Left lung (tissue), 10 donors: ENCODE results near the gene LURAP1L. TPM values are rescaled to one million over a fixed set of nuclear protein-coding genes. Genes with fewer than 3 reads are reported as not detected.
A peak's percentile ranks its signal among the peaks of the same experiment; 100 is the strongest.

Experiments used
- ATAC-seq: fragments of 200-7000 bp; cut with Tn5 transposase; one replicate; pipeline ENCODE4 v1.9.1; 2020; ENCODE audit warnings: moderate library complexity
- DNase-seq, 4 donors: peaks; one replicate each; pipeline ENCODE4 v3.0.0-alpha.2; 2013 to 2020
- H3K27ac ChIP-seq, 2 donors: fragments of 200-600 bp; sonication (generic) in 1 of 2; one replicate each; pipeline versions ENCODE4 v1.5.0 to v1.8.0; 2020 to 2021
- H3K27me3 ChIP-seq, 2 donors: fragments of 200-600 bp; sonication (generic) in 1 of 2; one replicate each; pipeline versions ENCODE4 v1.5.0 to v1.8.0; 2020 to 2021
- H3K36me3 ChIP-seq, 2 donors: fragments of 200-600 bp; sonication (generic) in 1 of 2; one replicate each; pipeline versions ENCODE4 v1.5.0 to v1.8.0; 2020 to 2021
- H3K4me1 ChIP-seq, 2 donors: fragments of 200-600 bp; one replicate each; pipeline ENCODE4 v1.8.0; 2021
- H3K4me3 ChIP-seq, 2 donors: fragments of 200-600 bp; sonication (generic) in 1 of 2; one replicate each; pipeline versions ENCODE4 v1.5.0 to v1.8.0; 2020 to 2021; ENCODE audit warnings: mild to moderate bottlenecking in 1 of 2
- H3K9me3 ChIP-seq, 2 donors: fragments of 200-600 bp; sonication (generic) in 1 of 2; one replicate each; pipeline versions ENCODE4 v1.5.0 to v1.8.0; 2020 to 2021
- CTCF ChIP-seq, 2 donors: fragments of 200-600 bp; sonication (generic) in 1 of 2; IDR thresholded peaks; one replicate each; pipeline versions ENCODE4 v1.5.0 to v1.8.0; 2021; ENCODE audit warnings: antibody characterized with exemption in 2 of 2
- intact Hi-C, 2 donors: fragments of 100-400 bp; cut with DNase I; formaldehyde crosslinking; loops; one replicate each; pipeline versions ENCODE4 v1.11.2 to v1.14.2; 2022
- polyA plus RNA-seq, 6 donors: library from polyadenylated mRNA; unstranded; fragments of 120-200 nt; gene quantifications; one replicate each; pipeline ENCODE4 v1.2.1, GENCODE V29; 2013; ENCODE audit not compliant: insufficient read length in 6 of 6
- total RNA-seq, 2 donors: library from RNA; stranded (reverse); fragmentation: NEBNext Ultra II Directional; extraction: Animal tissue kit (Norgen Biotek cat#: 25700); gene quantifications; one replicate each; pipeline ENCODE4 v1.2.1, GENCODE V29; 2021
- donor health status: DM: no; HTN: yes; CAD: no.
- donor health status: DM: no; HTN: no; CAD: no.

The LURAP1L gene
- total and polyA plus RNA-seq, 8 donors = 37.7 to 83.9 (median 61.6) TPM

- H3K27ac ChIP-seq = no peak overlapping the region
- H3K4me1 ChIP-seq = no peaks in the 10 kb centered on the region
- intact Hi-C loops = no loop called here
- ATAC-seq (no peak), DNase-seq (no peak)
- TF ChIP-seq CTCF (IDR thresholded peaks at IDR 0.05) = no peak
- no peaks in the 10 kb centered on the region for H3K27me3 ChIP-seq
- no peak overlapping the region for H3K4me3 ChIP-seq
- no peaks in the 10 kb centered on the region for H3K36me3 ChIP-seq
- H3K9me3 ChIP-seq = no peaks in the 10 kb centered on the region
Measured at GRCh38 chr9:12808569-12808968, 33.7 kb downstream of the LURAP1L start.

DNA sequence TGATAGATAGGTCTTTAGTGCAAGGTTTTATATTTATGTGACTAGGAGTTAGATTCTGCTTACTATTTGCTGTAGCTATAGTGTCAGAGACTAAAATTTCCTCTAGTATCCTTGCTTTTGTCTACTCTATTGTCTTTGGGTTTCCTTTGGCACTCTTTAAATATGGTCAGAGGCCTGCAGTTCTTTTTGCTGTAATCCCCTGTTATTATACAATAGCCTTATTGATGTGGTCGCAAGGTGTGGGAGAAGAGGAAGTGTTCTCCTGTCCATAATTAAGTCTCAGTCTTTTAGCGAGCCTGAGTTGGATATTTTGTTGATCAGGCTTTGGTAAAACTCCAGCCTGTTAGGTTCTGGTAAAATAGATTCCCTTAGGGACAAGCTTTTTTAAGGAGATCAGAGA lies 34.9 kb downstream of the LURAP1L start:
- Histone ChIP-seq H3K9me3 (no peaks in the 10 kb centered on the region), H3K4me1 (peaks cover 0 to 5% of the 10 kb centered on the region in 2 donors), H3K27me3 (no peaks in the 10 kb centered on the region), H3K4me3 (no peak overlapping the region), H3K27ac (no peak overlapping the region), H3K36me3 (no peaks in the 10 kb centered on the region)
- intact Hi-C loops = no loop called here
- no peak for ATAC-seq
- no peak for TF ChIP-seq CTCF (IDR thresholded peaks at IDR 0.05)
- no peak for DNase-seq

DNA sequence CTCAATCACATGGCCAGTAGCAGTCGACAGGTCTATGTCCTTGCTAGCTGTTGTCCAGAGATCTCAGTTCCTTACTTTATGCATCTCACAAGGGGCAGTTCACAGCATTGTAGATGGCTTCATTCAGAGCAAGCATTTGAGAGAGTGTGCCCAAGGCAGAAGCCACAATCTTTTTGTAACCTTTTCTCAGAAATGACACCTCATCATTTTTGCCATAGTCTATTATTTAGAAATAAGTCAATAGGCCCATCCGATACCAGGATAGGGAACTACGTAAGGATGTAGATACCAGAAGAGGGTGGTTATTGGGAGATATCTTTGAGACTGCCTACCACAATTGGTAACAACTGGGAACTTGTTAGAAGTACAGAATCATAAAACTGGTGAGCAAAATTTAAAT lies 37.1 kb downstream of the LURAP1L start:
- Histone ChIP-seq H3K4me3 (no peak overlapping the region), H3K4me1 (peaks cover 5 to 12% of the 10 kb centered on the region in 2 donors), H3K27ac (no peak overlapping the region), H3K9me3 (no peaks in the 10 kb centered on the region), H3K27me3 (no peaks in the 10 kb centered on the region), H3K36me3 (no peaks in the 10 kb centered on the region)
- no peak for DNase-seq
- TF ChIP-seq CTCF (IDR thresholded peaks at IDR 0.05) = no peak
- intact Hi-C loops = no loop called here
- ATAC-seq = no peak

DNA sequence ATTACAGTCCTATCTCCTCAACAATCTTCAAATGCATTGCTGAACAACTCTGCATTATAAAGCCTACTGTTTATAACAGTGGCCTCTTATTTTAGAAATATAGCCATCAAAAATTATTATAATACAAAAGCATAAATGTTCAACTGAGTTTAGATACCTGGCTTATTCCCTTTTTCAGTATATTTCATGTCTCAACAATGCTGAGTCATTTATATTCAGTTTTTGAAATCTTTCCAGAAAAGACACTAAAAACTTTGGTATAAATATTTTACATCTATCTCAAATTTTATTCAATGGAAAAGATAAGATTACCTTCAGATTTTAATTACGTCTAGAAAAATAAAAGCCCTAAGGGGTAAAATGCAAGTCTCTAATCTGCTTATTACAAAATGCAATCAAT lies 37.9 kb downstream of the LURAP1L start:
- Histone ChIP-seq H3K27ac (peak overlapping the region in 1 of 2 donors; percentile 45), H3K36me3 (no peaks in the 10 kb centered on the region), H3K27me3 (no peaks in the 10 kb centered on the region), H3K9me3 (no peaks in the 10 kb centered on the region), H3K4me1 (peaks cover 5 to 12% of the 10 kb centered on the region in 2 donors), H3K4me3 (no peak overlapping the region)
- no peak for ATAC-seq
- DNase-seq = no peak
- intact Hi-C loops = no loop called here
- no peak for TF ChIP-seq CTCF (IDR thresholded peaks at IDR 0.05)

DNA sequence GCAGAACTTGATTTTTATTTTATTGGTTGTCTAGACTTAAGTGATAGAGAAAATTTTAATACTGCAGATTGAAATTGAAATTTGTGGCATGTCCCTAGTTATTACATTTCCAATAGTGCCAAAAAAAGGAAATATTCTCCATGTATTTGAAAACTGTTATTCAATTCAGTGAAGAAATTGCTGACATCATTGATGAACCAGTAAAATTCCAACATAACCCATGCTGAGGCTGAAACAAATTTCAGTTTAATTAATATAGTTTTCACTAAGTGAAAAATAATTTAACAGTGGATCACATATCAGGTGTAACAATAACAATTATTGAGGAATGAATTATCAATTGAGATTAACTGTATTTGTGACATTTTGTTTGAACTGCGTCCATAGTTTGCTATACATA lies 38.7 kb downstream of the LURAP1L start:
- H3K9me3 ChIP-seq = no peaks in the 10 kb centered on the region
- no peaks in the 10 kb centered on the region for H3K36me3 ChIP-seq
- no peaks in the 10 kb centered on the region for H3K27me3 ChIP-seq
- H3K4me1 ChIP-seq = peaks cover 5 to 12% of the 10 kb centered on the region in 2 donors
- H3K4me3 ChIP-seq = no peak overlapping the region
- no peak for DNase-seq
- ATAC-seq = no peak
- H3K27ac ChIP-seq = peak overlapping the region; percentile 72 to 81
- intact Hi-C loops = no loop called here
- TF ChIP-seq CTCF (IDR thresholded peaks at IDR 0.05) = no peak
